HepG2 (cell line): ENCODE measurements around the gene IQGAP3. TPM values are rescaled to one million over a fixed set of nuclear protein-coding genes. Genes with fewer than 3 reads are reported as not detected.

Experiments
- ATAC-seq: fragments of 200-7000 bp; cut with Tn5 transposase; 3 replicates; pipeline ENCODE4 v1.9.1; 2020; ENCODE audit warnings: mild to moderate bottlenecking, moderate library complexity
- BruUV-seq: library from RNA; stranded (reverse); fragments of 400-500 nt; replicated peaks from 2 replicates; lab custom pipeline; 2021; lab: Mats Ljungman, UMichigan
- CTCF ChIA-PET: fragments of 300-600 bp; formaldehyde crosslinking; extraction: SDS; loops from one replicate; lab custom pipeline; 2021; ENCODE audit warnings: low total read pairs, inconsistent platforms, low intra/inter-chr PET ratio; lab: Yijun Ruan, JAX
- POLR2A ChIA-PET: fragments of 350-600 bp; sonication (Branson Sonifier 250); formaldehyde crosslinking; loops from one replicate; lab custom pipeline; 2020; ENCODE audit warnings: antibody characterized with exemption, inconsistent platforms; lab: Yijun Ruan, JAX
- DNase-seq: peaks from one replicate; pipeline ENCODE4 v3.0.0-alpha.2; 2015; ENCODE audit warnings: low spot score
- FAIRE-seq: peaks from 3 replicates; lab custom pipeline; 2011; peaks lifted over from hg19 to GRCh38; lab: Jason Lieb, UNC
- H2AFZ ChIP-seq: one replicate; pipeline ENCODE4 v1.6.1; 2011; ENCODE audit warnings: low read length, inconsistent platforms
- H3K27ac ChIP-seq: fragments of 300-600 bp; 3 replicates; pipeline ENCODE4 v1.8.0; 2011; ENCODE audit warnings: mixed run types, mild to moderate bottlenecking, mixed read lengths, low read length, inconsistent platforms; ENCODE audit not compliant: insufficient read depth; ENCODE audit errors: extremely low read length
- H3K27me3 ChIP-seq, 2 experiments: fragments of 200-600 bp in 1 of 2; 2 replicates in 1 of 2; 3 replicates in 1 of 2; pipeline versions ENCODE4 v1.6.0 to v1.8.0; 2011; ENCODE audit warnings: low read length in 2 of 2, mild to moderate bottlenecking in 2 of 2, moderate library complexity in 2 of 2, inconsistent platforms in 1 of 2; ENCODE audit not compliant: insufficient read depth in 2 of 2, control insufficient read depth in 1 of 2
- H3K36me3 ChIP-seq, 2 experiments: fragments of 200-600 bp in 1 of 2; replicated peaks in 1 of 2; 2 replicates in 1 of 2; 3 replicates in 1 of 2; pipeline versions ENCODE4 v1.5.1 to v1.8.0; 2011; ENCODE audit warnings: low read length in 2 of 2, inconsistent platforms in 1 of 2; ENCODE audit not compliant: insufficient read depth in 2 of 2, control insufficient read depth in 1 of 2
- H3K4me1 ChIP-seq: 2 replicates; pipeline ENCODE4 v1.5.1; 2012; ENCODE audit warnings: low read length, inconsistent platforms; ENCODE audit not compliant: insufficient read depth
- H3K4me2 ChIP-seq: 2 replicates; pipeline ENCODE4 v1.6.0; 2011; ENCODE audit warnings: low read depth, low read length, inconsistent platforms
- H3K4me3 ChIP-seq, 3 experiments: fragments of 200-600 bp in 1 of 3; sonication (generic), shearing (Covaris generic) in 1 of 3; replicated peaks in 1 of 3; 2 replicates each; pipeline ENCODE4 v1.5.1; 2011 to 2016; ENCODE audit warnings: low read length in 3 of 3, inconsistent platforms in 2 of 3, low read depth in 2 of 3, mild to moderate bottlenecking in 2 of 3, control low read depth in 1 of 3, mixed read lengths in 1 of 3; ENCODE audit not compliant: insufficient read depth in 1 of 3
- H3K79me2 ChIP-seq: one replicate; pipeline ENCODE4 v1.6.1; 2011; ENCODE audit warnings: low read length, inconsistent platforms; ENCODE audit not compliant: insufficient read depth
- H3K9ac ChIP-seq: 2 replicates; pipeline ENCODE4 v1.6.0; 2011; ENCODE audit warnings: mild to moderate bottlenecking, low read depth, low read length, inconsistent platforms; ENCODE audit not compliant: insufficient read depth
- H3K9me3 ChIP-seq: 2 replicates; pipeline ENCODE4 v1.5.1; 2012; ENCODE audit warnings: mild to moderate bottlenecking, low read length
- H4K20me1 ChIP-seq: 2 replicates; pipeline ENCODE4 v1.6.0; 2011; ENCODE audit warnings: inconsistent platforms, mild to moderate bottlenecking, low read length, moderate library complexity; ENCODE audit not compliant: insufficient read depth
- JUN ChIP-seq: sonication (generic); formaldehyde crosslinking; IDR thresholded peaks from 2 replicates; pipeline ENCODE4 v1.4.0; 2020; ENCODE audit warnings: mild to moderate bottlenecking, missing genetic modification reagents
- ZNF720 ChIP-seq: sonication (generic); formaldehyde crosslinking; IDR thresholded peaks from 2 replicates; pipeline ENCODE4 v1.4.0; 2020; ENCODE audit warnings: missing genetic modification reagents
- ZNF724P ChIP-seq: sonication (generic); formaldehyde crosslinking; IDR thresholded peaks from 2 replicates; pipeline ENCODE4 v1.8.0; 2022; ENCODE audit warnings: missing genetic modification reagents, borderline replicate concordance
- WGBS: methylation state at CpG from one replicate; pipeline ENCODE4 v1.1.6; 2017; ENCODE audit warnings: low lambda C conversion rate; 5-methylcytosine and 5-hydroxymethylcytosine counted together
- in situ Hi-C: cut with HindIII; loops from 2 replicates; pipeline ENCODE4 v1.10.0; 2017; ENCODE audit warnings: low pct_unique_long_range_greater_than_20kb; ENCODE audit not compliant: extremely low pct_ligation_motif_present
- intact Hi-C: fragments of 100-400 bp; cut with micrococcal nuclease; formaldehyde crosslinking; loops from one replicate; pipeline ENCODE4 v1.10.0; 2022; ENCODE audit not compliant: unreplicated experiment
- polyA plus RNA-seq, 8 experiments: library from polyadenylated mRNA; depleted of rRNA in 3 of 8; stranded (reverse) in 7 of 8; unstranded in 1 of 8; fragments of >200 nt; fragmentation: Illumina TruSeq in 4 of 8; extraction: Trizol in 4 of 8; gene quantifications; 2 replicates each; pipeline versions ENCODE4 v1.2.1 to v1.2.3, GENCODE V29; 2011 to 2016; ENCODE audit warnings: low read depth in 4 of 8, missing spikeins in 1 of 8, mixed read lengths in 1 of 8; ENCODE audit not compliant: insufficient read depth in 1 of 8
- total RNA-seq, 5 experiments: library from RNA; depleted of rRNA; stranded (reverse); fragments of >200 nt; fragmentation: Illumina TruSeq; extraction: Trizol; gene quantifications; 2 replicates each; pipeline ENCODE4 v1.2.3, GENCODE V29; 2016; ENCODE audit warnings: low read depth in 1 of 5
- TF ChIP-seq, protein P1 (sequence below): sonication (generic); formaldehyde crosslinking; IDR thresholded peaks from 2 replicates; pipeline ENCODE4 v1.9.0; 2022; ENCODE audit warnings: low read depth, missing genetic modification reagents
- TF ChIP-seq, protein P2 (sequence below): IDR thresholded peaks from 2 replicates; pipeline ENCODE4 v1.6.1; 2012; ENCODE audit warnings: low read length, improper control_type of control experiment

Gene IQGAP3
- total and polyA plus RNA-seq, 2 of the 13 experiments (the other 11 are each of a cell fraction or from before 2014, with no cell fraction given) = 13.5 to 14.1 TPM

DNA sequence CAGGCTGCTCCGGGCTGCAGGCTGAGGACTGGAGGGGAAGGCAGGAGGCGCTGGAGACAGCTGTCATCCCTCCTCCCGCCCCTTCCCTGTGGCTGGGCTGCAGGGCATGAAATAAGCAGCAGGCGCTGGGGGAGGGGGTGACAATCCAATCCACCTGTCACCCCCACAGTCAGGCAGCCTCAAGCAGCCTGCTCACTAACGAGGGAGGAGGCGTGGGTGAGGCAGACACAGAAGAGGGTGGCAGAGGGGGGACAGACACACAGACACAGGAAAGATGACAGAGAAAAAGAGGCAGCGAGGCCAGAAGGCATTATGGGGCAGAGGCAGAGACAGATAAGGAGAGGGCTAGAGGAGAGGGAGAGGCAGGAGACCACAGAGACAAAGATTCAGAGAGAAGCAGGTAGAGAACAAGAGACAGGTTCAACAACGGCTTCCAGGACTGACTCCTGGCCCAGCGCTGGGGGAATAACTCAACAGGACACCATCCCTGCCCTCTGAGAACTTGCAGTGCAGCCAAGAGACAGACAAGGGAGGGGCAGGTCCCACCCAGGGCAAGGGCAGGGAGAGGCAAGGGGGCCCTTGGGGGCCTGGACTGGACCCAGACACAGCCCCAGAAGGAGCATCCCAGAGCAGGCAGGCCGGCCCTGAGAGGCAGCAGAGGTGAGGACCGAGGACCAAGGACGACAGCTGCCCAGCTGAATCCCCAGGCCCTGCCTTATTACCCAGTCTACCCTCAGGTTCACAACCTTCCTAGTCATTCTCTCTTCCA is 83.0 kb downstream of the IQGAP3 start:
- Histone ChIP-seq H3K27ac (no peak overlapping the region), H3K4me3 (no peak overlapping the region), H4K20me1 (peaks cover 49% of the 10 kb centered on the region; the same call in 1 of the 2 replicates), H3K36me3 (peaks cover under 1 to 4% of the 10 kb centered on the region in 2 experiments; a peak in 2 of 5 replicates), H3K9me3 (no peaks in the 10 kb centered on the region), H3K4me1 (no peaks in the 10 kb centered on the region), H3K27me3 (no peaks in the 10 kb centered on the region), H3K9ac (no peak overlapping the region), H3K79me2 (peaks cover 12% of the 10 kb centered on the region), H3K4me2 (no peak overlapping the region), H2AFZ (no peak overlapping the region)
- WGBS = 91% methylated on average over 9 of the region's 12 CpGs
- CTCF ChIA-PET = no interaction called here
- TF ChIP-seq, protein P1, sequence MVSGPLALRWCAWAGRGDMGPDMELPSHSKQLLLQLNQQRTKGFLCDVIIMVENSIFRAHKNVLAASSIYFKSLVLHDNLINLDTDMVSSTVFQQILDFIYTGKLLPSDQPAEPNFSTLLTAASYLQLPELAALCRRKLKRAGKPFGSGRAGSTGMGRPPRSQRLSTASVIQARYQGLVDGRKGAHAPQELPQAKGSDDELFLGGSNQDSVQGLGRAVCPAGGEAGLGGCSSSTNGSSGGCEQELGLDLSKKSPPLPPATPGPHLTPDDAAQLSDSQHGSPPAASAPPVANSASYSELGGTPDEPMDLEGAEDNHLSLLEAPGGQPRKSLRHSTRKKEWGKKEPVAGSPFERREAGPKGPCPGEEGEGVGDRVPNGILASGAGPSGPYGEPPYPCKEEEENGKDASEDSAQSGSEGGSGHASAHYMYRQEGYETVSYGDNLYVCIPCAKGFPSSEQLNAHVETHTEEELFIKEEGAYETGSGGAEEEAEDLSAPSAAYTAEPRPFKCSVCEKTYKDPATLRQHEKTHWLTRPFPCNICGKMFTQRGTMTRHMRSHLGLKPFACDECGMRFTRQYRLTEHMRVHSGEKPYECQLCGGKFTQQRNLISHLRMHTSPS = no peak
- TF ChIP-seq ZNF724P (CRISPR knock-in tag) = no peak
- no peak for TF ChIP-seq ZNF720 (CRISPR knock-in tag)
- TF ChIP-seq, protein P2, sequence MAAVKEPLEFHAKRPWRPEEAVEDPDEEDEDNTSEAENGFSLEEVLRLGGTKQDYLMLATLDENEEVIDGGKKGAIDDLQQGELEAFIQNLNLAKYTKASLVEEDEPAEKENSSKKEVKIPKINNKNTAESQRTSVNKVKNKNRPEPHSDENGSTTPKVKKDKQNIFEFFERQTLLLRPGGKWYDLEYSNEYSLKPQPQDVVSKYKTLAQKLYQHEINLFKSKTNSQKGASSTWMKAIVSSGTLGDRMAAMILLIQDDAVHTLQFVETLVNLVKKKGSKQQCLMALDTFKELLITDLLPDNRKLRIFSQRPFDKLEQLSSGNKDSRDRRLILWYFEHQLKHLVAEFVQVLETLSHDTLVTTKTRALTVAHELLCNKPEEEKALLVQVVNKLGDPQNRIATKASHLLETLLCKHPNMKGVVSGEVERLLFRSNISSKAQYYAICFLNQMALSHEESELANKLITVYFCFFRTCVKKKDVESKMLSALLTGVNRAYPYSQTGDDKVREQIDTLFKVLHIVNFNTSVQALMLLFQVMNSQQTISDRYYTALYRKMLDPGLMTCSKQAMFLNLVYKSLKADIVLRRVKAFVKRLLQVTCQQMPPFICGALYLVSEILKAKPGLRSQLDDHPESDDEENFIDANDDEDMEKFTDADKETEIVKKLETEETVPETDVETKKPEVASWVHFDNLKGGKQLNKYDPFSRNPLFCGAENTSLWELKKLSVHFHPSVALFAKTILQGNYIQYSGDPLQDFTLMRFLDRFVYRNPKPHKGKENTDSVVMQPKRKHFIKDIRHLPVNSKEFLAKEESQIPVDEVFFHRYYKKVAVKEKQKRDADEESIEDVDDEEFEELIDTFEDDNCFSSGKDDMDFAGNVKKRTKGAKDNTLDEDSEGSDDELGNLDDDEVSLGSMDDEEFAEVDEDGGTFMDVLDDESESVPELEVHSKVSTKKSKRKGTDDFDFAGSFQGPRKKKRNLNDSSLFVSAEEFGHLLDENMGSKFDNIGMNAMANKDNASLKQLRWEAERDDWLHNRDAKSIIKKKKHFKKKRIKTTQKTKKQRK = no peak
- TF ChIP-seq JUN (CRISPR knock-in tag) = no peak
- intact Hi-C loops = no loop called here
- POLR2A ChIA-PET = interaction anchor here (1.2 to 1.3 kb wide), 2 partner anchors 12 to 15 kb away, joined by 3 read pairs; partner anchors contain the start of gene MEF2D
- no peak for ATAC-seq
- no peak for DNase-seq
- FAIRE-seq = no peak
- in situ Hi-C loops = no loop called here
- BruUV-seq = no TSS peak
